Epithelial cell of esophagus (primary cell): Measurements from ENCODE around the gene MYO1H.

Experiments used
- DNase-seq: peaks from one replicate; pipeline ENCODE4 v3.0.0; 2010; ENCODE audit warnings: low read depth
- H3K4me3 ChIP-seq: 2 replicates; pipeline ENCODE4 v1.5.1; 2011; ENCODE audit warnings: mild to moderate bottlenecking, low read length, control low read depth
- TF ChIP-seq, protein P1 (sequence below): IDR thresholded peaks from 2 replicates; pipeline ENCODE4 v1.5.1; 2011; ENCODE audit warnings: low read depth, mild to moderate bottlenecking, low read length, control low read depth, inconsistent platforms; ENCODE audit not compliant: insufficient read depth; ENCODE audit errors: missing control alignments

MYO1H gene

DNA sequence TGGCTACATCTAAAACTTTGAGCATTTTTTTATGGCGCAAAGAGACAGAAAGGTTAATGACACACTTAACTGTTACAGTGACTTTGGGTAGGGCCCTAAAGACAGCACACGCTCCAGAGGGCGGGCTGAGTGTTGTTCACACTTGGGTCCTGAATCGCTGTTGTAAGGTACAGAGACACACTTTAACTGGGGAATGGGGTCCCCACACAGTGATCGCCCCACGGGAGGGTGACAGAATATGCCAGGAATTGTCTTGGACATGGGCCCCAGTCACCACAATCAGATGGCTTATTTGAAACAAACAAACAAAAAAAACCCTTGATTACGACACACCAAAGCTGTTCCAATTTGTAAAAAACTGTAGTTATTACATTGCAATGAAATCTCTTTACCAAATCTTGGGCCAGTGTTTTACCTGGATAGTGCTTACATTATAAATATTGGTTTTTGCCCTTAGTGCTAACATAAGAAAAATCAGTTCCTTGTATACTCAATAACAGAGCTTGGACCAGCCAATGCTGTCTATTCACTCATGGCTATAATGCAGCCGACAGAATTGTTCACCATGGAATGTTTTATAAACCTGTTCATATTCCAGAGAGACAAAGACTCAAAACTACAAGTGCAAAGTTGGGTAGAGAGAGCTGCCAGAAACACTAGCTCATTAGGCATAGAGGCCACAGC is 101.1 kb downstream of the MYO1H start:
- DNase-seq = no peak
- TF ChIP-seq, protein P1, sequence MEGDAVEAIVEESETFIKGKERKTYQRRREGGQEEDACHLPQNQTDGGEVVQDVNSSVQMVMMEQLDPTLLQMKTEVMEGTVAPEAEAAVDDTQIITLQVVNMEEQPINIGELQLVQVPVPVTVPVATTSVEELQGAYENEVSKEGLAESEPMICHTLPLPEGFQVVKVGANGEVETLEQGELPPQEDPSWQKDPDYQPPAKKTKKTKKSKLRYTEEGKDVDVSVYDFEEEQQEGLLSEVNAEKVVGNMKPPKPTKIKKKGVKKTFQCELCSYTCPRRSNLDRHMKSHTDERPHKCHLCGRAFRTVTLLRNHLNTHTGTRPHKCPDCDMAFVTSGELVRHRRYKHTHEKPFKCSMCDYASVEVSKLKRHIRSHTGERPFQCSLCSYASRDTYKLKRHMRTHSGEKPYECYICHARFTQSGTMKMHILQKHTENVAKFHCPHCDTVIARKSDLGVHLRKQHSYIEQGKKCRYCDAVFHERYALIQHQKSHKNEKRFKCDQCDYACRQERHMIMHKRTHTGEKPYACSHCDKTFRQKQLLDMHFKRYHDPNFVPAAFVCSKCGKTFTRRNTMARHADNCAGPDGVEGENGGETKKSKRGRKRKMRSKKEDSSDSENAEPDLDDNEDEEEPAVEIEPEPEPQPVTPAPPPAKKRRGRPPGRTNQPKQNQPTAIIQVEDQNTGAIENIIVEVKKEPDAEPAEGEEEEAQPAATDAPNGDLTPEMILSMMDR = no peak
- no peak overlapping the region for H3K4me3 ChIP-seq

DNA sequence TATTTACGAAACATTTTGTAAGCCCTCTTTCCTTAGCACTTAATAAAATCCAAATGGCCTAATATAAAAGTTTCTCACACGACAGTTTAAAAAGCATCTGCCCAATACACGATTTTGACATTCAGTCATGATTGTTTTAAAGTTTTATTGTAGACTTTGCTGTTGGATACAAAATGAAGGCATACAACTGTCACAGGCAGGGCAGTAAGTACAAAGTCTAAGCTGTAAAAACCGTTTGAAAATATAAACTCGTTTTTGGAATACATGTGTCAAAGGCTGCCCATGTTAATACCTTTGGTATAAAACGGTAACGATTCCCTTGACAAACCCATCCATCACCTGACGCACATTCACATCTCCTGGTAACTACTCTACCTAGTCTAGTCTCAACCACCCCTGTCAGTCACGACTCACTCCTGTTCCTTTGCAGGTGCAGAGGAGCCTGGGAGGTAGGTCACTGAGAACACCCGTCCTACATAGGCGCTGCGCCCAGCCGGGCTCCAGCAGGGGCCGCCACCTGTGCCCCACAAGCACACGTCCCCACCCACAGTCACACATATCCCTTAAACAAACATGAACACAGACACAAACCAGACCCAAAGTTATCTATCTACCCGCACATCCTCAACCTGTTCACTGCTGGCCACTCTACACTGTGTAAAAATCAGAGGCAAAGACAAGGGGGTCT is 102.3 kb downstream of the MYO1H start:
- no peak overlapping the region for H3K4me3 ChIP-seq
- TF ChIP-seq, protein P1 = no peak
- DNase-seq = no peak

DNA sequence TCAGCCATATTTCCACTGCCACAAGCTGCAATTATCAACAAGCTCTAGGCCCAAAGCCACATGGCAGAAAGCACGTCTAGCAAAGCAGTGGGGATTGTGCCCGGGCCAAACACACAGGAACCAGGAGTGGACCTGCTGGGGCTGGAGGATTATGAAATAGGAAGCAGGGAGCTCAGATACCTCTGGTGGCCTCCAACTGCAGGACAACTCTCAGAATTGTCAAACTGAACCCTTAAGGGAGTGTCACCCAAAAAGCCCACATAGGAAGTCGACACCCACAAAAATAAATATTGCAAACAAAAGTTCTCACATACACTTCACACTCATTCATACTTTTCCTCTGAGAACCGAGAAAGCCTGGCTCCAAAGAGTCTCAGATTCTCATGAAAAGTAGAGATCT is 103.3 kb downstream of the MYO1H start:
- DNase-seq = no peak
- no peak overlapping the region for H3K4me3 ChIP-seq
- TF ChIP-seq, protein P1 = no peak

DNA sequence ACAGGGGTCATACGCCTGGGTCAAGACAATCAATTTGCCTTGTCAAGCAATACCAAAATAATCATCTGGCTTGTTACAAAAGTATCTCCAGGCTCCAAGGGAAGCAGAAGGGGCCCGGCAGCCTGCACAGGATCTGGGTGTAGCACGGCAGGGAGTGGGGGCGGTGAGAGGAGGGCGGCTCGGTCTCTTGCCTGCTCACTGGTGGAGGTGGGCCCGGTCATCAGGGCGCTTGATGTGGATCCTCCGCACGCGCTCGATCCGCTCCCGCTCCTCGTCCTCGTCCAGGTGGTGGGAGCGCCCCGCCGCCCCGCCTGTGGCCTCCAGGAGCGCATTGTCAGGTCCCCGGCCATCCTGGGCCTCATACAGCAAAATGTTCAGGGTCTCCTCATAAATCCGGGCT is 103.7 kb downstream of the MYO1H start:
- DNase-seq = no peak
- no peak overlapping the region for H3K4me3 ChIP-seq
- TF ChIP-seq, protein P1 = no peak

DNA sequence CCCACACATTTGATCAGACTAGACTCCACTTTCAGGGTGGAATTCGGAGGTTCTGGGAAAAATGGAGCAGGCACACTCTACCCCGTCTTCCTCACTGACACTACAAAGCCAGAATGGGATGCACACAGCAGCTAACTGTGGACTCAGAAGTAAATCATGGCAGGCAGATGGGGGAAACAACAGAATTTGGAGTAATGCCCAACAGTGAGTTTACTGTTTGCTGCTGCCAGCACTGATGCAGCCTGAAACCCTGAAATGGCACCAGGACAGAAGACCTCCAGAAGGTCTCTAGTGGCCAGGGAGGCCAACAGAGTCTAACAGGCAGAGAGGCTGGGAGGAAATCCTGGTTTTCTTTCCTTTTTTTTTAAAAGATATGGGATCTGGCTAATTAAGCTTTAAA is 104.8 kb downstream of the MYO1H start:
- TF ChIP-seq, protein P1 = no peak
- DNase-seq = no peak

DNA sequence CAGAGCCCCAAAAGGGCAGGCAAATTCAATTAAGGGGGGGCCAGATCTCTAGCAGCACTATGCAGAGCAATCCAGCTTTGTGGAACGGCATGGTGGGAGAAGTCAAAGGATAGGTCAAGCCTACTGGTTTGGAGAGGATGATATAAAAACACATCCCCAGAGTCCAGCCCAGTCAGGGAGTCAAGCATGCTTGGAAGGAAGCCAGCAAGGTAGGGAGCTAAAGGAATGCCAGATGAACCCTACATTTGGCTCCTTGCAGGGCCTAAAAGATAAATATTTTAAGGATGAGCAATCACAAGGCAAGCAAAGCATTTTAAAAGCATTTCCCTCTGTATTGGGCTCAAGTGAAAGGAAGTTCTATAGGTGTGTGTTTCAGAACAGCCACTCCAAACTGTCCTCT is 108.0 kb downstream of the MYO1H start:
- TF ChIP-seq, protein P1 = no peak
- no peak for DNase-seq
- H3K4me3 ChIP-seq = no peak overlapping the region

More for the DNA sequence above, 104.8 kb downstream of the MYO1H start:
- H3K4me3 ChIP-seq = no peak overlapping the region
